ENCODE results near the gene SAMD10.

Gene SAMD10

GRCh38 chr20:63978319-63979228, 868 bp downstream of the SAMD10 start:
- H3K4me3 ChIP-seq (ENCODE audit: low read depth, low read length) = peak overlapping the region; percentile 51
- peaks cover 13% of the 10 kb centered on the region for H3K4me1 ChIP-seq (ENCODE audit: control insufficient read depth, insufficient read depth, low read length)
- no peaks in the 10 kb centered on the region for H3K9me3 ChIP-seq (ENCODE audit: control insufficient read depth, insufficient read depth, low read depth, low read length)
- ChIA-PET POLR2A (interaction anchor here (1.2 kb wide), 1 partner anchor 21 kb away, joined by 3 read pairs; no protein-coding TSS in a partner anchor), CTCF (interaction anchor here (0.6 to 1.8 kb wide), 4 partner anchors 22 to 112 kb away, joined by 3 to 5 read pairs (median 4); no protein-coding TSS in a partner anchor)
- H3K36me3 ChIP-seq (ENCODE audit: control insufficient read depth in 2 of 2, insufficient read depth in 1 of 2, low read length in 2 of 2) = peaks cover 0 to 11% of the 10 kb centered on the region in 2 experiments; a peak in 2 of 3 replicates
- peak overlapping the region; percentile 78; the same call in 1 of the 2 replicates for H3K27ac ChIP-seq (ENCODE audit: extremely low read depth, low read depth, low read length)
- TF ChIP-seq ZNF341 (tag by site-specific recombination; IDR thresholded peaks at IDR 0.05; ENCODE audit: low read depth) = peak; percentile 38; the same call in 1 of the 2 replicates
- TF ChIP-seq OSR2 (tag by site-specific recombination; IDR thresholded peaks at IDR 0.05) = no peak
- no peak for TF ChIP-seq ZNF837 (tag by site-specific recombination; IDR thresholded peaks at IDR 0.05)
- no peak for TF ChIP-seq ZNF280C (tag by site-specific recombination; IDR thresholded peaks at IDR 0.05)
- TF ChIP-seq ZNF18 (tag by site-specific recombination; IDR thresholded peaks at IDR 0.05) = no peak
- no peak for TF ChIP-seq ZNF26 (tag by site-specific recombination; IDR thresholded peaks at IDR 0.05)
- TF ChIP-seq ZNF132 (tag by site-specific recombination; IDR thresholded peaks at IDR 0.05; ENCODE audit: borderline replicate concordance) = no peak
- no peak; the same call in 1 of the 2 replicates for TF ChIP-seq ZNF777 (tag by site-specific recombination; IDR thresholded peaks at IDR 0.05; ENCODE audit: borderline replicate concordance)
- TF ChIP-seq HIC1 (tag by site-specific recombination; IDR thresholded peaks at IDR 0.05) = 0 out of 2 replicates have a peak, but pooled peaks have one; percentile 50
- peak; percentile 80 for TF ChIP-seq ZNF561 (tag by site-specific recombination; IDR thresholded peaks at IDR 0.05; ENCODE audit: borderline replicate concordance)
- TF ChIP-seq ATF2 (tag by site-specific recombination; IDR thresholded peaks at IDR 0.05; ENCODE audit: low read depth) = no peak
- no peak for TF ChIP-seq ZNF311 (tag by site-specific recombination; IDR thresholded peaks at IDR 0.05; ENCODE audit: borderline replicate concordance)
- peak; percentile 91 for TF ChIP-seq ZNF121 (tag by site-specific recombination; IDR thresholded peaks at IDR 0.05)
- TF ChIP-seq WT1 (tag by site-specific recombination; IDR thresholded peaks at IDR 0.05) = peak; percentile 61
- TF ChIP-seq TCF7L2 (IDR thresholded peaks at IDR 0.05; ENCODE audit: borderline replicate concordance, low read depth, low read length) = no peak
- no peak for TF ChIP-seq PRDM1 (tag by site-specific recombination; IDR thresholded peaks at IDR 0.05)
- no peak for TF ChIP-seq ZSCAN18 (tag by site-specific recombination; IDR thresholded peaks at IDR 0.05)
- peak; percentile 55; the same call in 1 of the 2 replicates for TF ChIP-seq KLF17 (tag by site-specific recombination; IDR thresholded peaks at IDR 0.05)
- TF ChIP-seq ZNF354C (tag by site-specific recombination; IDR thresholded peaks at IDR 0.05; ENCODE audit: borderline replicate concordance, low read depth) = no peak
- peak; percentile 49; the same call in 1 of the 2 replicates for TF ChIP-seq ZNF391 (tag by site-specific recombination; IDR thresholded peaks at IDR 0.05; ENCODE audit: borderline replicate concordance, low read depth)
- TF ChIP-seq ZNF658 (tag by site-specific recombination; IDR thresholded peaks at IDR 0.05) = no peak
- no peak for TF ChIP-seq ZNF558 (tag by site-specific recombination; IDR thresholded peaks at IDR 0.05)
- no peak for TF ChIP-seq ZFP37 (tag by site-specific recombination; IDR thresholded peaks at IDR 0.05)
- TF ChIP-seq ZSCAN30 (tag by site-specific recombination; IDR thresholded peaks at IDR 0.05) = no peak
